GM19372 (cell line): ENCODE results near the gene IFT74.
"Not testable (repeated sequence)": the region's sequence is repeated elsewhere in the genome, so short reads cannot be mapped to it uniquely, and the experiment has no call there.

Source experiments
- ATAC-seq: cut with Tn5 transposase; IDR thresholded peaks from one replicate; pipeline ENCODE4 v1.9.1; 2021; ENCODE audit warnings: mild to moderate bottlenecking, low read depth, moderate library complexity; ENCODE audit not compliant: unreplicated experiment

IFT74 gene

DNA sequence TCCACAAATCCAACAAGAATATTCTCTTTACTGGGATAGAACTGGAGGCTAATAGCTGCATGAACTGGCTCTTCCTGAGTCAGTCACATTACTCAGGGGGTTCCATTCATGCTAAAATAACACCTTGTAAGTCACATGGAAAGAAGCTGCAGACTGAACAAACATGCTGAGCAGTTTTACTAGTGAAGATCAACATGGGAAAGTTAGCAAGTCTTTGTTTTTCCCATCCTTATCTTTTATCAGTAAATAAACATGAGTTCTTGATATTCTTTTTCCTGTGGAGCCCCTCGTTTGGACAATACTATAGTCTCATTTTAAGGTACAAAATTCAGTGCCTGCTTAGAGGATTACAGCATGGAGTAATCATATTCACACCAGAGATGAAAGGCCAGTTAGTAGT is 109.1 kb downstream of the IFT74 start:
- ATAC-seq, result no peak

DNA sequence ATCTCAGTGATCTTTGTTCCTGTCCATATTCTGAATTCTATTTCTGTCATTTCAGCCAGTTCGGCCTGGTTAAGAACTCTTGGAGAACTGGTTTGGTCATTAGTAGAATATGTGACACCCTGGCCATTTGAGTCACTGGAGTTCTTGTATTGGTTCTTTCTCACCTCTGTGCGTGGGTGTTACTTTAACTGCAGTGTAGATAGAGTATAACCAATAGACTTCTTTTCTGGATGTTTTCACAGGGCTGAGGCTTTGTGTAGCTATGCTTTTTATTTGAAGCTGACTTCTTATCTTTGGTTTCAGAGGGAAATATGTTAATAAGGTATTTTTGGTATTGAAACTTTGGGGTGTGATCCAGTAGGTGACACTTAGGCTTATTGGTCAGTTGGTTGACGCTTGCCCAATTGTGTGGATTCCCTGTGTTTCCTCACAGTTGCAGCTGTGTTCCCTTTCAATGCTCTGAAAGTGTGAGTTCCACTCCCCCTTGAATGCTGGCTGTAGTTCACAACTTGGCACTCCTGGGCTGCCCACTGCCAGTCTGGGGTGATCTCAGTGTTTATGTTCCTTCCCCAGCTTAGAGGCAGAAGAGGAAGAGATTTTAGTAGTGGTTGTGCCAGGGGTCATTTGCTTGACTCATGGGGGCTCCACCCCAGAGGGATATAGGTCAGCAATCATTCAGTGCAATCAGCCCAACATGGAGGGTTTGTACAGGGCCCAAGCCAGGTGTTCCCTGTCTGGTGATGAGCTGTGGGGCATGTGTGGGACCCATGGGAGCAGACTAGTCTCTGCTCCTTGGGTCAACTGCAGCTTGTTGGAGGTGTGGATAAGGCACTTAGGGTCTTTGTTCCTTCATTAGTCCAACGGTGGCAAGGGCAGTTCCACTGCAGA is 117.9 kb downstream of the IFT74 start:
- no peak for ATAC-seq

DNA sequence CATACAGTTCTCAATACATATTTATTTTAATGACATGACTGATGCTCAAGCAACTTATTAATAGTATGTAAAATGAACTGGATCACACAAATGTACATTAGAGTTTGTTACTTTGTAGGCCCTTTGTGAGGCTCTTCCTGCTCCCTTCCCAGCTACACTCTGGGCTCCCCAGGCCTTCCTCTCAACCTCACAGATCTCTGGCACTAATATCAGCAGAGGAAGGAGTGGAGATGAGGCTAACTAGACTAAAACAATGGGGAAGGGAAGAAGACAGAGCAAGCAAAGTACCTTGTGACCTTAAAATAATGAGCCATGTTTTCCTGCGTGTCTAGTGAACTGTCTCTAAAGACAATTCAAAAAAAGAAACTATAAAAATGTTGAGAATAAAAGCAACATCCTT is 122.5 kb downstream of the IFT74 start:
- ATAC-seq, result no peak

DNA sequence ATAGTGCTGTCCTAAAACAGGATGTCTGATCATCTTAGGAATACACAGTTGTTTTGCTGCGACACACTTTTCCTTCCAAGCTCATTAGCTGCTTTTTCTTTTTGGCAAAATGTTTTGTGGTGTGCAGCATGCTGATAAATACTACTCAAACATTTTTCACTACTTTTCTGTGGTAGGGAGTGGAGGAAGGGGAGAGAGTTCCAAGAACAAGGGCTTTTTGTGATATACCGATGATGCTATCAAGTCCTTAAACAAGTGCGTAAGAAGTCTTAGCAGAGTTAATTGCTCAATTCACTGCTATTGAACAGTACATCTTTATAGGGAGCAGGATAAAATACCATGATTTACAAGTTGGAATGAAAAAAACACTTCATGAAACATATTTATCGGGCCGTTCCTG is 129.2 kb downstream of the IFT74 start:
- ATAC-seq, result no peak

DNA sequence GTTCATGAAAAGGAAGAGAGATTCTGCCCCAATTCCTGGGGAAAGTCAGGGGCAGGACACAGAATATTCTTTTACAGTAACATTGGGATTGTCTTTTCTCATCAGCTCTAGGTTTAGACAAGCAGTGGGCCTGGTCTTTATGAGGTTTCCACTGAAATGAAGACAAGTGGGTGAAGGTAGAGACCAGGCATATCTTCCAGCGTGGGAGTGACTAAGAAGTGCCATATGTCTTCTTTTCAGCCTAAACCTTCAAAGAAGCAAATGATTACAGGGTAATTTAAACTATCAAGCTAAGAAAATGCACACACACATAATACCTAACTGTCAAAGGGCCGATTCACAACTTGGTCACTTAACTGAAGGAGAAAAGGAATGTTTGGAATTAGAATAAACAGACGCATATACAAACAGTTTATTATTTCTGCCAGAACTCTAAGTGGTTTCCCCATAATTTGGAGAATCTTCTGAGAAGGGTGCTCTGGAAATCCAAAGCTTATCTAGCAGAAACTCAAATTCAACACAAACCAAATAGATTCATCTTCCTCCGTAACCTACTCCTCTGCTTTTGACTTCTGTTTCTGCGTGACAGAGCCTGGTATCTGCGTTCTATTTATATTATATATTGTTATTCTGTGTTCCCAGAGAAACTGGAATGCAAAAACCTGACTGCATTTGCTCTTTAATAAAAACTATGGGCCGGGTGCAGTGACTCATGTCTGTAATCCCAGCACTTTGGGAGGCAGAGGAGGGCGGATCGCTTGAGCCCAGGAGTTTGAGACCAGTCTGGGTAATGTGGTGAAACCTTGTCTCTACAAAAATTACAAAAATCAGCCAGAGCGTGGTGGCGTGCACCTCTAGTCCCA is 130.8 kb downstream of the IFT74 start:
- no peak for ATAC-seq

DNA sequence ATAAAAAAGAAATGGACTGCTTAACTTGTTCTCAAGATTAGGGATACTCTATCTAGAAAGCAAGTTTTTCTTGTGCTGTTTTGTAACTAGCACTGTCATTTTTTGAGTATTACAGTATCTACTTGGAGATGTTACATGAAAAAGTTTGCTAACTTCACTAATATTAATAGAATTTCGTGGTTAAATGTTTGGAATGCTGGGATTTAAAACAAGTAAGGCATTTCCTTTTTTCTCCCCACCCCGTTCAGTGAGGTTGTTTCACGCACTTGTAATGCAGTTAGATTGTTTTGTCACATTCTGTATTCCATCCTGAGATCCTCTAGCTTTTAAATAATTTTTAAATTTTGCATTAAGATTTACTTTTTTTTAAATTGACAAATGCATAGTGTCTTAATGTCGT is 132.8 kb downstream of the IFT74 start:
- no peak for ATAC-seq

DNA sequence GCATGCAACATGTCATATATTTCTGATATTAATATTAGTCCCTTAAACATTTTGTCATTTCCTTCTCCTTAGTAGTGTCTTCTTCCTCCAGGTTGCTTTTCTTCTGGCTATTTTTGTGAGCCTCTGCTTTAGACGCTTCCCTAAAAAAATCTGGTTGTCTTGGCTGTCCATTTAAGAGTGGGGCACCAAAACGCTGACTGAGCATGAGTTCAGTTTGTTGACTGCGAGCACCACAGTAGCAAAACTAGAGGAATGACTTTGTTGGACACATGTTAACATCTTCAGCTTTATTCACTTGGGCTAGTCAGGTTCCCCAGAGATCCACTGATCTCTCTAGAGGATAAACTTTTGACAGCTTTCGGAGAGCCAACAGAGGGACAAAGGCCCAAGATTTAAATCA is 133.5 kb downstream of the IFT74 start:
- ATAC-seq, result no peak

DNA sequence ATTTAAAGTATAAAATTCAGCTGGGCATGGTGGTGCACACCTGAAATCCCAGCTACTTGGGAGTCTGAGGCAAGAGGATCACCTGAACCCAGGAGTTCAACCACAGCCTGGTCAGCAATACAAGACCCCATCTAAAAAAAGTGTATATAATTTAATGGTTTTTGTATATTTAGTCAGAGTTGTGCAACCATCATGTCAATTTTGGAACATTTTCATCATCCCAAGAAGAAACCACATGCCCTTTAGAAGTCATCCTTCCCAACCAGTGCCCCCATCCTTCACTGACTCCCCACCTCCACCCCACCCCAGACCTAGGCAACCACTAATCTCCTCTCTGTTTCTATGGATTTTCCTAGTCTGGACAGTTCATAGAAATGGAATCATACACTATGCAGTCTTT is 134.0 kb downstream of the IFT74 start:
- no peak for ATAC-seq

DNA sequence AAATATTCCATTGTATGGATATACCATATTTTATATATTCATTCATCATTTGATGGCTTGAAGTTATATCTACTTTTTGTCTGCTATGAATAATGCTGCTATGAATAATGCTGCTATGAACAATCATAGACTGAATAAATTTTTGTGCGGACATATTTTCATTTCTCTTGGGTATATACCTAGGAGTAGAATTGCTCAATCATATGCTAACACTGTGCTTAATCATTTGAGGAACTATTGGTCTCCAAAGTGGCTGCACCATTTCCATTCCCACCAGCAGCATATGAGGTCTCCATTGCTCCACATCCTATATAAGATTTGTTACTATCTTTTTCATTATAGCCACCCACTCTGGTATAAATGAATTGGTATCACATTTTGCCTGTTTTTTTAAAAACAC is 134.5 kb downstream of the IFT74 start:
- no peak for ATAC-seq

DNA sequence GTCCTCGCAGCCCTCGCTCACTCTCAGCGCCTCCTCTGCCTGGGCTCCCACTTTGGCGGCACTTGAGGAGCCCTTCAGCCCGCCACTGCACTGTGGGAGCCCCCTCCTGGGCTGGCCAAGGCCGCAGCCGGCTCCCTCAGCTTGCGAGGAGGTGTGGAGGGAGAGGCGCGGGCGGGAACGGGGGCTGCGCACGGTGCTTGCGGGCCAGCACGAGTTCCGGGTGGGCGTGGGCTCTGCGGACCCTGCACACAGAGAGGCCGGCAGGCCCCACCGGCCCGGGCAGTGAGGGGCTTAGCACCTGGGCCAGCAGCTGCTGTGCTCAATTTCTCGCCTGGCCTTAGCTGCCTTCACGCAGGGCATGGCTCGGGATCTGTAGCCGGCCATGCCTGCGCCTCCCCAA is 136.3 kb downstream of the IFT74 start:
- ATAC-seq, result not testable (repeated sequence)

DNA sequence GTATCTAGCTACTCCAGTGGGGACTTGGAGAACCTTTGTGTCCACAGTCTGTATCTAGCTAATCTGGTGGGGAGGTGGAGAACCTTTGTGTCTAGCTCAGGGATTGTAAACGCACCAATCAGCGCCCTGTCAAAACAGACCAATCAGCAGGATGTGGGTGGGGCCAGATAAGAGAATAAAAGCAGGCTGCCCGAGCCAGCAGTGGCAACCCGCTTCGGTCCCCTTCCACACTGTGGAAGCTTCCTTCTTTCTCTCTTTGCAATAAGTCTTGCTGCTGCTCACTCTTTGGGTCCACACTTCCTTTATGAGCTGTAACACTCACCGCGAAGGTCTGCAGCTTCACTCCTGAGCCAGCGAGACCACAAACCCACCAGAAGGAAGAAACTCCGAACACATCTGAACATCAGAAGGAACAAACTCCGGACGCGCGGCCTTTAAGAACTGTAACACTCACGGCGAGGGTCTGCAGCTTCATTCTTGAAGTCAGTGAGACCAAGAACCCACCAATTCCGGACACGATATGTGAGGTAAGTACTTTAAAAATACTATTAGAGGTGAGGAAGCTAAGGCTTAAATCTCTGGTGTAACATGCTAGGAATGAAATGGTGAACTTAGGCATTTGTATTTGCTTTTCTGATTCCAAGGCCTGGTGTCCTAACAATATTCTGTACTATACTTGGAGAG is 137.3 kb downstream of the IFT74 start:
- not testable (repeated sequence) for ATAC-seq

DNA sequence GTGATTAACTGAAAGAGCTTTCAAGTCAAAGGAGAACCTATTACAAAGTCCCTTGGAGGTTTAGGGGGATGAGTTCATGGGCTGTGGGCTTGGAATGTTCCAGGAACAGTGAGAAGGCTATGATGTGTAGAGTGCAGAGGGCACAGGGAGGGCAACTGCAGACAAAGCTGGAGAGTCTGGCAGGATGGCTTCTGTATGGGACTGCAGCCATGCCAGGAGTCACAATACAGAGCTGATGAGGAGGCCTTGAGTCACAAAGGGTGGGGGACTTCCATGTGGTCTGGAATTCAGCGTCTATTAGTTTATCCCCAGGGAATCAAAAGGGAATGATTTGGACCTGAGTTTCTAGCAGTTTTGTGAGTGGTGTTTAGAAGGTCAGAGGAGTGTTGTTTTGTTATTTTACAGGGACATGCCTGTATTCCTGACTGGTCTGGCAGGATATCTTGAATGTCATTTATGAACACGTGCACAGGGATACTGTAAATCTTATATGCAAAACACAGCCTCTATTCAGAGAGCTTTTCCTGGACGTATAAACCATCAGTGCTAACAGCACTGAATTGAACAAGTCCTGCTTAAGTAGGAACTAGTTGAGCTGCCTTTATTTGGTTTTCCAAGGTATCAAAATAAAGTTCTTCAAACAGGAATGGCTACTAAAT is 138.6 kb downstream of the IFT74 start:
- no peak for ATAC-seq

DNA sequence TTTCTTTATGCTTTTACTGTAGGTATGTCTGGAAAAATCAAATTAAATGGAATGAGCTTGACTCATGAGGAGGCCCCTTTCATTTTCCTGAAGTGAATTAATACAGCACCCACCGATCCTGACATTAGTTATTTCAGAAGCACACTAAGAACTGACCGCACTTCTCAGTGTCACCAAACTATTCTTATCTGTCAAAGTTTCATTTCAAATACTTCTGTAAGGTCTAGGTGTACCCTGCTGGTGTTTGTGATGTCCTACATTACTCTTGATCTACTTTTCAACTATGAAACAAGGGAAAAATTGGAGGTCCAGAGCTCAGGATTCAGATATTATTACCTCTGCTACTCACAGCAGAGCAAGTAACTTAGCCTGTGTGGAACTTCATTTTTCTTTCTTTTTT is 151.0 kb downstream of the IFT74 start:
- no peak for ATAC-seq

DNA sequence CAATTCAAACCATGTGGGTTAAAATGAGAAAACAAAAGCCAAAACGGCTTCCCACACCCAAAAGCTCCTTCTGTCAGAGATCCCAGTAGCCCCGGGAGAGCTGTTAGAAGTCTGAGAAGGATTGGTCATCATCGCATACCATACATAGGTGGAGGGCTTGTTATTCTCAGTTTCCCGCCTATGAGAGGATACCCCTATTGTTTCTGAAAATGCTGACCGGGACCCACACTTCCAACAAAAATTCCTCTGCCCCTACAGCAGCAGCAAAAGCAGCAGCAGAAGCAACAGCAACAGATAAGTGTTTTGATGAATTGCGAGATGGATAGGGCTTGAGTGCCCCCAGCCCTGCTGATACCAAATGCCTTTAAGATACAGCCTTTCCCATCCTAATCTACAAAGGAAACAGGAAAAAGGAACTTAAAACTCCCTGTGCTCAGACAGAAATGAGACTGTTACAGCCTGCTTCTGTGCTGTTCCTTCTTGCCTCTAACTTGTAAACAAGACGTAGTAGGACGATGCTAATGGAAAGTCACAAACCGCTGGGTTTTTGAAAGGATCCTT is 152.8 kb downstream of the IFT74 start, which contains the start of gene TEK:
TSS of gene TEK (plus strand) at position 245 of the 561 bp plus-strand sequence. CDS start 366 bp downstream, outside the sequence.
- no peak for ATAC-seq

DNA sequence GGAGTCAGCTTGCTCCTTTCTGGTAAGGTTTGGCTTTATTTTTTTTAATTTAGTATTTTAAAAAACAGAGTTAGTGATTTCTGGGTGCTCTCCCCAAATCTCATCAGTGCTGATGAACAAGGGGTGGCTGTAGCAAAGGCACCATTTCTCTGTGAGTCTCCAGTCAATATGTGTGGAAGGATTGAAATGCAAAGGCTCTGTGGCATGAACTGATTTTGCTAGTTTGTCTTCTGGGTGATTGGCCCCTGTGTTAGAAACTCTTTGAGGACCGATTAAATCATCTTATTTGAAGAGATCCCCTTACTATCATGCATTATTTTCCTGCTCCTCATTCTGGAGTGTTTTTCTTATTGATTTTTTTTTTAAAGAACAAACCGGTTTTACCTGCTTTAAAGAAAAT is 153.4 kb downstream of the IFT74 start:
- ATAC-seq, result no peak

DNA sequence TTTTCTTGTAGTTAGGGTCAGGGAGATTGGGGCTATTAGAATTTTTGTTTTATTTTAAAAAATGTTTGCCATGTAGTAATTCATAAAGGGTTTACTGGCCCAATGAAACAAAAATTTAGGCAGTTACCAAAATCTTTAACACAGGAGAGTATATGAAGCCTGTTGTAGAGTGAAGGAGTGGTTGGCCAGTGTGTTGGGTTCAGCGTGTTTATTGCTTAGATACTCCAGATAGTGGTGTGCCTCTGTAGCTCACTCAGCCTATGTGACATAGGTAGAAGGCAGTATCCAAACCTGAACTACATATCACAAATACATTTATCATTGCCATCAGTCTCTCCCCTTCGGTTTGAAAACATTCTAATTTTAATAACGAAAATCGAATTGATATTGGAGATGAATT is 154.0 kb downstream of the IFT74 start:
- no peak for ATAC-seq

DNA sequence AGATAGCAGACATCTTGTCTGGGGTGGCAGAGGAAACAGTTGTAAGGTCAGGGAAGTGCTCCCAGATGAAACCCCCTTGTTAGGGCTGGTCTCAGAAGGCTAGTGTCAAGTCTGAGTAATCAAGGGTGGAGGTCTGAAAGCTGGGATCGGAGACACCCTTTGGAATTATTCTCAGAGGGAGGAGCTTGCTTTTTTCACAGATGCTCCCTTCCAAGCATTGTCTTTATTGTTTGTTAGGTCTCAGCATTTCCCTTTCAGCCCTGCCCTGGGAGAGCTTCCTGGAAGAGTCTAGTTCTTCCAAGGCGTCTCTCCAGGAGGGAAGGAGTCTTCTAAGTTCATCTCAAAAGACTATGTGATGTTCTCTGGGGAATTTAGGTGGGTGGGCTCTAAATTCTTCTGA is 156.0 kb downstream of the IFT74 start:
- ATAC-seq, result no peak
